Pancreas (tissue), 10 donors: ENCODE results near the gene IRAK2. TPM values are rescaled to one million over a fixed set of nuclear protein-coding genes. Genes with fewer than 3 reads are reported as not detected.

Experiments used
- ATAC-seq, 4 donors: fragments of 200-7000 bp; cut with Tn5 transposase; one replicate each; pipeline versions ENCODE4 v1.8.0 to v1.9.1; 2020; ENCODE audit warnings: mild to moderate bottlenecking in 4 of 4, moderate library complexity in 4 of 4
- DNase-seq, 6 donors: peaks; one replicate each; pipeline ENCODE4 v3.0.0-alpha.2; 2020
- FAIRE-seq: peaks from 2 replicates; lab custom pipeline; 2012; peaks lifted over from hg19 to GRCh38; lab: Jason Lieb, UNC
- H3K27ac ChIP-seq, 4 donors: fragments of 200-600 bp; sonication (generic); 1 replicate in 3 of 4; 2 replicates in 1 of 4; pipeline versions ENCODE4 v1.5.0 to v1.8.0; 2020
- H3K27me3 ChIP-seq, 4 donors: fragments of 200-600 bp; one replicate each; pipeline ENCODE4 v1.8.0; 2021
- H3K36me3 ChIP-seq, 3 donors: fragments of 200-600 bp; sonication (generic) in 1 of 3; one replicate each; pipeline versions ENCODE4 v1.5.0 to v1.8.0; 2020 to 2021
- H3K4me1 ChIP-seq, 3 donors: fragments of 200-600 bp; one replicate each; pipeline ENCODE4 v1.8.0; 2021
- H3K4me3 ChIP-seq, 4 donors: fragments of 200-600 bp; sonication (generic) in 2 of 4; one replicate each; pipeline versions ENCODE4 v1.5.0 to v1.8.0; 2020 to 2021
- H3K9me3 ChIP-seq, 4 donors: fragments of 200-600 bp; one replicate each; pipeline ENCODE4 v1.8.0; 2021
- WGBS, 2 donors: extraction: QIAGEN DNeasy Blood & Tissue Kit; methylation state at CpG; one replicate each; pipeline ENCODE4 v1.1.7; 2013; 5-methylcytosine and 5-hydroxymethylcytosine counted together
- intact Hi-C, 3 donors: fragments of 100-400 bp; cut with DNase I; formaldehyde crosslinking; loops; one replicate each; pipeline versions ENCODE4 v1.11.1 to v1.14.2; 2022
- polyA plus RNA-seq, 2 donors: library from polyadenylated mRNA; stranded (reverse); fragments of 200-250 nt; gene quantifications; one replicate each; pipeline ENCODE4 v1.2.3, GENCODE V29; 2013
- total RNA-seq, 6 donors: library from RNA; stranded (reverse); fragmentation: NEBNext Ultra II Directional in 4 of 6; extraction: Animal tissue kit (Norgen Biotek cat#: 25700) in 4 of 6; gene quantifications; one replicate each; pipeline versions ENCODE4 v1.2.1 to v1.2.4, GENCODE V29; 2021 to 2023
- TF ChIP-seq, protein P1 (sequence below), 4 donors: fragments of 200-600 bp; sonication (generic) in 3 of 4; IDR thresholded peaks; one replicate each; pipeline versions ENCODE4 v1.5.0 to v1.8.0; 2021; ENCODE audit warnings: antibody characterized with exemption in 4 of 4
- donor health status: healthy with polysubstance abuse.
- donor health status: DM: no; HTN: no; CAD: no; lungs with moderate emphysema.
- donor health status: DM: no; HTN: no; CAD: no.
- donor health status: control.
- donor health status: control.
- donor health status: Bipolar disorder and iron deficiency.
- donor health status: DM: yes; HTN: yes; CAD: no.
- donor health status: DM: no; HTN: no; CAD: no.
- donor health status: DM: no; HTN: no; CAD: no.
- donor health status: DM: yes; HTN: yes; CAD: no.

Gene IRAK2
- total and polyA plus RNA-seq, 8 donors: 0.74 to 5.4 (median 1.2) TPM

DNA sequence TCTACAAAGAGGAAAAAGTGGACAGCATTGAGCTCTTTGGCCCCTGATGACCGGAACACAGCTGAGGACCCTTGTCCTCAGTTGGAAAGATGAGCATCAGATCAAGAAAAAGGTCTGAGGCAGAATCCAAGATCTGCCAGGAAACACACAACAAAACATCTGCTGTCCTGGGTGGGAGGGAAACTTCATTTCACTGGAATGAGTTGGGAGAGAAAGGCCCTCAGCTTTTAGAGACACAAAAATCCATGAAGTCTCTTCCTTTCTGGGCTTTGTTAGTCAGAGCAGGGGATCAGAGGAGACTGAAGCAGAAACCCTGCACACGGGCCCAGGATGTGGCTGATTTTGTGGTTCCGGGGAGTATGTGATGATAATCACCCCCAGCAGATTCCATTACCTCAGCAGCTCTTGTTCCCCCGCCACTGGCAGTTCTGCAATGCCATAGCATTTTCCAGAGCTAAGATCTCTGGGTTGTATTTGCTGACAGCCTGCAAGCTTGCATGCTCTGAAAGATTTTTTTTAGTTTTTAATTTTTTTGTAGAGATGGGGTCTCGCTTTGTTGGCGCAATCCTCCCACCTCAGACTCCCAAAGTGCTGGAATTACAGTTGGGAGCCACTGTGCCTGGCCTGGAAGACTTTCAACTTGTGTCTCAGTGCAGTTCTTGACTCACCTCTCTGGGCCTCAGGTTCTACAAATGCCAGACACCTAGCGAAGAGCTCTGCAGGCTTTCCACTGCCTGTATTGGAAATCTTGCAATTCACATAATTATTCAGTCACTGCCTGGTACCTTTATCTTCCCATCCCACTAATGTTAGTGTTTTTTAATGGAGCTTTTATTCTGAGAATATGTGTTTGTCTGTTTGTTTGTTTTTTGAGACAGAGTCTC, 77.7 kb downstream of the IRAK2 start:
- 83 to 84% methylated on average over 7 of the region's 7 CpGs for WGBS, 2 donors
- TF ChIP-seq, protein P1, sequence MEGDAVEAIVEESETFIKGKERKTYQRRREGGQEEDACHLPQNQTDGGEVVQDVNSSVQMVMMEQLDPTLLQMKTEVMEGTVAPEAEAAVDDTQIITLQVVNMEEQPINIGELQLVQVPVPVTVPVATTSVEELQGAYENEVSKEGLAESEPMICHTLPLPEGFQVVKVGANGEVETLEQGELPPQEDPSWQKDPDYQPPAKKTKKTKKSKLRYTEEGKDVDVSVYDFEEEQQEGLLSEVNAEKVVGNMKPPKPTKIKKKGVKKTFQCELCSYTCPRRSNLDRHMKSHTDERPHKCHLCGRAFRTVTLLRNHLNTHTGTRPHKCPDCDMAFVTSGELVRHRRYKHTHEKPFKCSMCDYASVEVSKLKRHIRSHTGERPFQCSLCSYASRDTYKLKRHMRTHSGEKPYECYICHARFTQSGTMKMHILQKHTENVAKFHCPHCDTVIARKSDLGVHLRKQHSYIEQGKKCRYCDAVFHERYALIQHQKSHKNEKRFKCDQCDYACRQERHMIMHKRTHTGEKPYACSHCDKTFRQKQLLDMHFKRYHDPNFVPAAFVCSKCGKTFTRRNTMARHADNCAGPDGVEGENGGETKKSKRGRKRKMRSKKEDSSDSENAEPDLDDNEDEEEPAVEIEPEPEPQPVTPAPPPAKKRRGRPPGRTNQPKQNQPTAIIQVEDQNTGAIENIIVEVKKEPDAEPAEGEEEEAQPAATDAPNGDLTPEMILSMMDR (IDR thresholded peaks at IDR 0.05): no peak
- no peak for FAIRE-seq
- intact Hi-C loops: no loop called here
- DNase-seq: no peak
- H3K4me1 ChIP-seq: no peaks in the 10 kb centered on the region
- H3K4me3 ChIP-seq: no peak overlapping the region
- peak in 3 of 4 donors; percentile 29 to 72 (median 56) for ATAC-seq
- H3K9me3 ChIP-seq: no peaks in the 10 kb centered on the region
- no peaks in the 10 kb centered on the region for H3K27me3 ChIP-seq
- peak overlapping the region in 1 of 4 donors; percentile 21 for H3K27ac ChIP-seq
- no peaks in the 10 kb centered on the region for H3K36me3 ChIP-seq

DNA sequence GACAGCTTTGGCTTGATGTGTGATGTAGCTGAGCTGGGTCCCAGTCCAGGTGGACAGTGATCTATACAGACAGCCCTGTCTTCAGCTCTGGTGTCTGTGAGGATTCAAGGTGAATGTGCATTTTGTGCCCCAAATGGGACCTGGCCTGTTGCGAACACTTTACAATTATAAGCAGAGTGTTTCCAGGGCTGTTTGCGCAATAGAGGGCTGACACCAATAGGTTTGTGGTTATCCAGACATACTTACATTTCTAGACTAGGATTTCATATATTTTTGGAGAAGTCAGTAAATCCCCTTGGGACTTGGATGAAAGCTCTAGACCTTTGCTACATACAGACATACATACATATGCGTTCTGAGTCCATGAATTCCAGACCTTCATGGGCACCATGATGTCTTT, 79.3 kb downstream of the IRAK2 start:
- 86 to 88% methylated on average over 3 of the region's 3 CpGs for WGBS, 2 donors
- intact Hi-C loops: no loop called here
- no peaks in the 10 kb centered on the region for H3K9me3 ChIP-seq
- ATAC-seq: no peak
- H3K27me3 ChIP-seq: no peaks in the 10 kb centered on the region
- H3K36me3 ChIP-seq: no peaks in the 10 kb centered on the region
- H3K4me3 ChIP-seq: no peak overlapping the region
- no peak for DNase-seq
- FAIRE-seq: no peak
- no peaks in the 10 kb centered on the region for H3K4me1 ChIP-seq
- no peak overlapping the region for H3K27ac ChIP-seq
- TF ChIP-seq, protein P1 (IDR thresholded peaks at IDR 0.05): no peak

DNA sequence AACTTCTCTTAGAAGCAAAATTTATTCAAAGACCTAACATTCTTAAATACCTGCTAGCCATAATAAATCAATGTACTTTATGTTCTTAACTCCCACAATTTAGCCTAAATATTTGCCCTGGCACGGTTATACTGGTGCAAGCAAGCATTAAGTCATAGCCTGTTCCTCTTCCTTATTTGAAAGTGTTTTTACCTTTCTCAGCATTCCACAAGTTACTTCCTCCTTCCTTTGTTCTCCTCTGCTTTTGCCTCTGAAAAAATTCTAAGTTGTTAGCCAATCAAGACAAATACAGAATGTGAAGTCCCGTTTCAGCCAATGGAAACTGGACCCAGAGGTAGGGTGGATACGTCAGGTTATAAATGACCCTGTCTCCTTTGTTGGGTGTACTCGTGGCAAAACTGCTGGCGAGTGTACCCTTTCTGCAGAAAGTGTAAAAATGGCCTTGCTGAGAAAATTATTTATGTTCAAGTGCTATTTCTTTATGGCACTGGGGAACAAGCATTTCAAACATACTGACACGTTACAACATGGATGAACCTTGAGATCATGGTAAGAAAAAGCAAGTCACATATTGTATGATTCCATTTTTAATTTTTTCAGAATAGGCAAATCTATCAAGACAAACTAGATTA, 80.5 kb downstream of the IRAK2 start:
- H3K36me3 ChIP-seq: no peaks in the 10 kb centered on the region
- intact Hi-C loops: no loop called here
- 86 to 93% methylated on average over 6 of the region's 6 CpGs for WGBS, 2 donors
- H3K9me3 ChIP-seq: no peaks in the 10 kb centered on the region
- TF ChIP-seq, protein P1 (IDR thresholded peaks at IDR 0.05): no peak
- no peak for ATAC-seq
- H3K4me3 ChIP-seq: no peak overlapping the region
- no peak for FAIRE-seq
- H3K27ac ChIP-seq: no peak overlapping the region
- peaks cover 0 to 6% (median 5%) of the 10 kb centered on the region in 3 donors for H3K4me1 ChIP-seq
- H3K27me3 ChIP-seq: no peaks in the 10 kb centered on the region
- no peak for DNase-seq

DNA sequence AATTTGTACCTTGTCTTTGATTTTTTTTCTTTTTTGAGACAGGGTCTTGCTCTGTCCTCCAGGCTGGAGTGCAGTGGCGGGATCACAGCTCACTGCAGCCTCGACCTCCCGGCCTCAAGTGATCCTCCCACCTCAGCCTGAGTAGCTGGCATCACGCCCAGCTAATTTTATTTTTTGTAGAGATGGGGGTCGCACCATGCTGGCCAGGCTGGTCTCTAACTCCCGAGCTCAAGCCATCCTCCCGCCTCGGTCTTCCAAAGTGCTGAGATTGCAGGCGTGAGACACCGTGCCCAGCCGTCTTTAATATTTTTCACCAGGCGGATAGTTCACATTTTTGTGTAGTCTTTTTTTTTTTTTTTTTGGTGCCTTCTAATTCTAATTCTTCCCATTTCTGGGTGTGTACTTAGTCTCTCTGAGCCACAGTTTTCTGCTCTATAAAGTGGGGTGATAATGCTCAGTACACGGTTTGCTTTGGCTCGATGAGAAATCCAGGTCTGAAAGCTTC, 83.0 kb downstream of the IRAK2 start:
- 30 to 32% methylated on average over 14 of the region's 14 CpGs for WGBS, 2 donors
- Histone ChIP-seq H3K9me3 (no peaks in the 10 kb centered on the region), H3K4me3 (peak overlapping the region; percentile 84 to 99 (median 92)), H3K36me3 (no peaks in the 10 kb centered on the region), H3K27me3 (no peaks in the 10 kb centered on the region), H3K27ac (peak overlapping the region; percentile 67 to 80 (median 71)), H3K4me1 (peaks cover 9 to 14% (median 14%) of the 10 kb centered on the region in 3 donors)
- TF ChIP-seq, protein P1 (IDR thresholded peaks at IDR 0.05): no peak
- peak in 2 of 6 donors; percentile 27 to 38 for DNase-seq
- intact Hi-C loops: no loop called here
- no peak for ATAC-seq
- no peak for FAIRE-seq
